Ramos (cell line): ENCODE data around the gene SMIM22.

ENCODE experiments used
- in situ Hi-C: fragments of 300-500 bp; cut with MboI; formaldehyde crosslinking; loops from one replicate; pipeline ENCODE4 v1.14.3; 2022; ENCODE audit warnings: low sequenced_read_pairs; ENCODE audit not compliant: unreplicated experiment

The SMIM22 gene

GRCh38 chr16:4795181-4795827 lies at the start of gene SMIM22:
SMIM22 (plus strand) TSS chr16:4795369; CDS start chr16:4795735, 366 bp downstream.
- in situ Hi-C loops = no loop called here

DNA sequence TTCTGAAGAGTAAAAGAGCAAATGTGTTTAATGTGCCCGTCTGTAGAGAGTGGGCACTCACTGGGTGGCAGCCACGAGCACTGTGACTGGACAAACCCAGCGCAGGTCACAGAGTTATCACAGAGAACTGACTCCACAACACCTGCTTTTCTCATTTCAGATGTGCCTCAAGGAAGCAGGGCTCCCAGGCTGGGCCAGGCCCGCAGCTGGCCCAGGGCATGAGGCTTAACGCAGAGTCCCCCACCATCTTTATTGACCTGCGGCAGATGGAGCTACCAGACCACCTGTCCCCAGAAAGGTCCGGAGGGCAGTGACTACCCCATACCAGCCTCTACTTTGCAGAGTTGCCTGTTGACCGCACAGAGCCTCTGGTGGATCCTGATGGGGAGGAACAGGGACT lies 49.0 kb upstream of the SMIM22 start:
- in situ Hi-C loops = no loop called here

DNA sequence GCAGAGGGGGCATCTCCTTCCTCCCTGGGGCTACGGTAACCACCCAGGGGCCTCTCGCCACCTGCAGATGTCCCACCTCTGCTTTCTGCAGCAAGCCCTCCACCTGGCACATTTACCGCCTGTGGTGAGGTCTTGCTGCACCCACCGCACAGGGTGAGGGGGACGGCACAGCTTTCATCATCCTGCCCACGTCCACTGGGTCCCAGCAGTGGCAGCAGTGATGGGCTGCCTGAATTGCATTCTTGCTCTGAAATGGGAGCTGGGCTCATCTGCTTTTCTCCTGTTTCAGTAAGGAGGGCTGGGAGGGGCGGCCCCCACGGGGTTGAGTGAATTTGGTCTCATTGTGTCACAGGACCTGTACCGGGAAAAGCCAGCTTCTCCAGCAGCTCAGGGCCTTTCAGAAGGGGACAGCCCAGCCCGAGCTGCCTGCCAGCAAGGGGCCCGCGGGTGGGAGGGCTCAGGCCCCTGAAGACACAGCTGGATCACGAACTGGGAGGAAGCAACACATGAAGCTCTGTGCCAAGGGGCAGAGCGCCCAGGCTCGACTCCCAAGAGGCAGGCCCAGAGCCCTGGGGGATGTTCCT lies 48.1 kb upstream of the SMIM22 start:
- in situ Hi-C loops = no loop called here

GRCh38 chr16:4747906-4748681 lies 47.1 kb upstream of the SMIM22 start:
- in situ Hi-C loops = no loop called here

DNA sequence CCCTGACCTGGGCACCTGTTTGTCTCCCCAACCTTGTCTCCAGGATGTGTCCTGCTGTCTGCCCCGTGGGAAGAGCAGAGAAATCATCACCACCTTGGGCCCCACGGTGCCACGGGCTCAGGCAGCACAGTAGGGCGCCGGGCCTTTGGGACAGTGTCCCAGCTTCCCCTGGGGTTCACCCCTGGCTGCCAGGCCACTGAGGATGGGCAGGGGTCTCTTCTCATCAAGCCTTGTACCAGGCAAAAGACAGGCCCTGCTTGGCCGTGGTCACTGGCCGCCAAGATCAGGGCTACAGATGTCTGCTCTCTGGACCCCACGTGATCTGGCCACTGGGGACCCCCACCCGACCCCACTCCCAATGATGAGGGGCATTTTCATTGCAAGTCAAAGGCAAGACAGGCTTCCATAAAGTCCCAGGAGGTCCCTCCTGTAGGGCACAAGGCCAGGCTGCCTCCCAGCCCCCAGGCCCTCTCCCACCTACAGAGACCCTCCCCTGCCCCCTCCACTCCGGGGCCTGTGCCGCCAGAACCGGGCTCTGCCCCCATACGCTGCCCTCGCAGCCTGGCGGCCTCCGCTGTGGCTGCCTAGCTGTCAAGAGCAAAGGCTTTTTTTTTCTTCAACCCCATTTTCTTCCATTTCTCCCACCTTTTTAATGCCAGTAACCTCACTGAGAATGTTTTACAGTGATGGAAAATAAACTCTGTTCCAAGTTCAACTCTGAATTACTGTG lies 46.3 kb upstream of the SMIM22 start:
- in situ Hi-C loops = no loop called here

DNA sequence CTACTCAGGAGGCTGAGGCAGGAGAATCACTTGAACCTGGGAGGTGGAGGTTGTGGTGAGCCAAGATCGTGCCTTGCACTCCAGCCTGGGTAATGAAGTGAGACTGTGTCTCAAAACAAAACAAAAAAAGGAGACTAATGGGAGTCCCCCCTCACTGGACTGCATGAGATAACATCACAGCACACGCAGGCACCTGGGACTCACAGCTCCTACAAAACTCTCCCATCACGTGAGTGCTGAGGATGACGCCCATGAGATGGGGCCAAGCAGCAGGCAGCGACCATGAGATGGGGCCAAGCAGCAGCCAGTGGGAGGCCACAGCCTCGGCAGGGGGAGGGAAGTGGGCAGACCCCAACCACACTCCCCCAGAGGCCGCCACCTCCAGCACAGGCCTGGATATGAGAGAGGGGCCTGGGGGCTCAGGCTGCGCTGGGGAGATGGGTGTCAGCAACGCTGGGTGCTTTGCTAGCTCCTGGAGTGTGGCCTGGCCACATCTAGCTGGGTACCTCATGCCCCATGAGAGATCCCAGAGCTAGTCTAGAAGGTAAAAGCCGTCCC lies 45.4 kb upstream of the SMIM22 start:
- in situ Hi-C loops = no loop called here

DNA sequence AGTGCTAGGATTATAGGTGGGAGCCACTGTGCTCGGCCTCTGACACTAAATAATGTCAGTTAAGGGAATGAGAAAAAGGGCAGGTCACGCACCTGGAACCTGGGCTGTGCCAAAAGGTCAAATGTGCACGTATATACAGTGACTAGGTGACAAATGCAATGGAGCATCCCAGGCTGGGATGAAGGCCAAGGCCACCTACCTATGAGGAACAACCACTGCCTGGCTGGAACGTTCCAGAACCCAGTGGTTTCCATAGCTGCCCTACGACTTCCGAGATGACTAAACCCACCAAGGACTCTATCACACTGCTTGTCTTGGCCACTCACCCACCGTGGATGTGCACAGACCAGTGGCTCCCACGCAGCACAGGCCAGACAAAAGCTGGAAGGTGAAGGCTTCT lies 44.3 kb upstream of the SMIM22 start:
- in situ Hi-C loops = no loop called here

- in situ Hi-C loops = no loop called here
Measured at GRCh38 chr16:4752351-4753100, 42.6 kb upstream of the SMIM22 start.

- in situ Hi-C loops = no loop called here
Measured at GRCh38 chr16:4753227-4753626, 41.9 kb upstream of the SMIM22 start.

GRCh38 chr16:4754865-4755264 lies 40.3 kb upstream of the SMIM22 start:
- in situ Hi-C loops = no loop called here

DNA sequence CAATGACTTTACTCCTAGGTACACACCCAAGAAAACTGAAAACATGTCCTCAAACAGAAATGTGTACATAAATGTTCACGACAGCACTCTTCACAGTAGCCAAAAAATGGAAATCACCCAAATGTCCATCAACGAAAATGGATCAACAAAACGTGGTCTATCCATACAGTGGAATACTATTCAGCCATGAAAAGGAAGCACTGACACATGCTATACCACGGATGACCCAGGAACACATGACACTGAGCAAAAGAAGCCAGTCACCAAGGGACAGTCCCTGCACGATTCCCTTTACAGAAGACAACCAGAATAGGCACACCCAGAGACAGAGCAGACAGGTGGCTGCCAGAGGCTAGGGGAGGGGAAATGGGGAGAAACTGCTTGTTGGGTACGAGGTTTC lies 39.5 kb upstream of the SMIM22 start:
- in situ Hi-C loops = no loop called here

DNA sequence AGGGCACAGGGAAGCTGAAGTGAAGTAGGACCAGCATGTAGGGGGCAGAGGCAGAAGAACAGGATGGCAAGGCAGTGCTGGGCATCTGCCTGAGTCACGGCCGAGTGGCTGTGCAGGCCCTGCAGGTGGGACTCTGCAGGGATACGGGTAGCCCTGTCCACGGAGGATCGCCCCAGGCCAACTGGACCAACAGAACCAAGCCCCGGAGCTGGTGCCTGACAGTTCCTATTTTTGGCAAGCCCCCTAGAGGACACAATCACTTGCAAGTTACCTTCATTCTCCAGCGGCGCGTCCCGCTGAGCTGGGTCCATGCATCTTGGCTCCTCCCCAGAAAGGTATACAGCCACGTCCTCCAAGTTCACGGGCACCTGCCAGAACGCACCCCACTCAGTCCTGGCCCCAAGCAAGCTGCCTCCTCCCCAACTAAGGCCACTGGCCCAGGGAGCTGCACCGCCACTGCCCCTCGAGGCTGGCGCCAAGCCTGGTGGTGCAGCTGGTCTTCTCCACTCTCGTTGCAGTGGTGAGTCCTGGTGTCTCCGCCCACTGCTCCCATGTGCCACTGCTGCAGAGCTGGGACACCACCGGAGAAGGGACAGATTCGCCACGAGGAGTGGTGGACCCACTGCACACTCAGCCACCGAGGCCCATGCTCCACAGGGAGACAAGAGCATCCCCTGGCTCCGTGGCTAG lies 34.8 kb upstream of the SMIM22 start:
- in situ Hi-C loops = no loop called here

GRCh38 chr16:4762205-4762604 lies 33.0 kb upstream of the SMIM22 start:
- in situ Hi-C loops = no loop called here

GRCh38 chr16:4763791-4764190 lies 31.4 kb upstream of the SMIM22 start:
- in situ Hi-C loops = no loop called here

DNA sequence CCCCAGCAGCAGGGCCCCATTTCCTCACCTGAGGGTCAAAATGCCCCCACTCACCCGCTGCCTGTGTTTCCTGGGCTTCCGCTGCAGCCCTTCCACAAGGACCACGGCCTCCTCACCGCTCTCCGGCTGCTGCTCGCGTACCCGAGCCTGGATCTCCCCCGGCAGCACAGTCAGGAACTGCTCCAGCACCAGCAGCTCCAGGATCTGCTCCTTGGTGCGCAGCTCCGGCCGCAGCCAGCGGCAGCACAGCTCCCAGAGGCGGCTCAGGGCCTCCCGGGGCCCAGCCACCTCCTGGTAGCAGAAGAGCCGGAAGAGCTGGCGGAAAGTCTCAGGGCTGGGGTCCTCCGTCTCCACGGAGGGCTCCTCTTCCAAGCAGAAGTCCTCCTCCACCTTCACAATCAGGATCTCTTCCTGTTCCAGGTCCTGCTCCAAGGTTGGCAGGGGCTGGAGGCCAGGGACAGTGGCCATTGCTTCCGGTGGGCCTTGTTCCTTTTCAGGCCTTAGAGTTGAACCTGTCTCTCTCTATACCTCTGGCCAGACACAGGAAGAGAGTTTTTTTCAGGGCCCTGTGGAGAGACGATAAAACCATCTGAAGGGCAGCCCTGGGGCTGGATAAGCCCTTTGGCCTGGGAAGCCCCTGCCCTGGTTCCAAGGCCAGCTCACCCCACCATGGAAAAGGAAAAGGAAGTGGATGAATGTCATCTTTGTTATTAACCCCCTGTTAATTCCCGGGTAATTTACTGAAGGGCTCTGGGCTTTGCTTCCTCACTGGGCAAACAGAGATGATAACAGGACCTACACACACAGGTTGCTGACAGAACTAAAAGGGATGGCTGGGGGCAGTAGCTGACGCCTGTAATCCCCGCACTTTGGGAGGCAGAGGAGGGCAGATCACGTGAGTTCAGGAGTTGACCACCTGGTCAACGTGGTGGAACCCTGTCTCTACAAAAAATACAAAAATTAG lies 29.4 kb upstream of the SMIM22 start:
- in situ Hi-C loops = no loop called here

DNA sequence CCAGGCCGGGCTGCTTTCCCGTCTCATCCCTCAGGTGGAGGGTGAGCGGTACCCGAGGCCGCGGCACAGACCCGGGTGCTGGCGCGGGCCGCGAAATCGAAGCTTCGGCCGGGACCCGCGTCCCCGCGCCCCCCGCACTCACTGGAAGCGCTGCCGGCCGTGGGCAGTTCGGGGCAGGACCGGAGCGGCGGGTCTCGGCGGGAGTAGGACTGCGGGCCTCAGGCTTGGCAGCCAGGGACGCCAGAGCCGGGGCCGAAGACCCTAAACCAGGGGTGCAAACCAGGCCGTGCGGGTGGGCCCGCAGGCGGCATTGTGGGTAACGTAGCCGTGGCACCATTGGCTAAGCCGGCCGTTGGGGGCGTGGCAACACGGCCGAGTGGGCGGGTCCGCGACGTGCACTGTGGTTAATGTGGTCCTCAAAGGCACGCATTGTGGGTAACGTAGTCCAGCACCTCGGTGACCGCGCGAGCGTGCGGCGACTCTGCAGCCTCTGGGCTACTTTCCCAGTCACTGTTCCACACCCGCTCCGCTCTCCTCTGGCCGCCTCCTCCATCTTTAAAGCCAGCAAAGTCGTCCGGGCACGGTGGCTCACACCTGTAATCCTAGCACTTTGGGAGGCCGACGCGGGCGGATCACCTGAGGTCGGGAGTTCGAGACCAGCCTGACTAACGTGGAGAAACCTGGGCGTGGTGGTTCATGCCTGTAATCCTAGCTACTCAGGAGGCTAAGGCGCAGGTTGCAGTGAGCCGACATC lies 28.1 kb upstream of the SMIM22 start, which contains the start of gene ZNF500:
TSS of gene ZNF500 (minus strand) at position 288 of the 754 bp plus-strand sequence. CDS start 1,184 bp downstream, outside the sequence.
- in situ Hi-C loops = no loop called here

DNA sequence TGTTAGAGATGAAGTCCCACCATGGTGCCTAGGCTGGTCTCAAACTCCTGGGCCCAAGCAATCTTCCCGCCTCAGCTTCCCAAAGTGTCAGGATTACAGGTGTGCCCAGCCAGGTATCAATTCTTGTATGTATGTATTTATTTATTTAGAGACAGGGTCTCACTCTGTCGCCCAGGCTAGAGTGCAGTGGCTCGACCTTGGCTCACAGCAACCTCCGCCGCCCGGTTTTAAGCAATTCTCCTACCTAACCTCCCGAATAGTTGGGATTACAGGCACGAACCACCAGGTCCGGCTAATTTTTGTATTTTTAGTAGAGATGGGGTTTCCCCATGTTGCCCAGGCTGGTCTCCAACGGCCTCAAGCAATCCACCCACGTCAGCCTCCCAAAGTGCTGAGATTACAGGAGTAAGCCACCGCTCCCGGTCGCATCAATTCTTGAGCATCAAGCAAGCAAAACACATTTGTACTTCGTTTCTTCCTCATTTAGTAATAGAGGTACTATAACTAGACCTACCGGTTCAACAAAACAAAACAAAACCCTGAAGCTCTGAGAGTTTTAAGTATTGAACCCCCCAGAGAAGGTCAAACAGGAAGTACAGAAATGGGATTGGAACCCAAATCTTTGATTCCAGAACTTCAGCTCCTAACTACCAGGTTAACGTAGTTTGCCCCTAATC lies 27.2 kb upstream of the SMIM22 start:
- in situ Hi-C loops = no loop called here
